Thyroid gland (tissue), 4 donors: Measurements from ENCODE around the gene TFR2. TPM values are rescaled to one million over a fixed set of nuclear protein-coding genes. Genes with fewer than 3 reads are reported as not detected.

ENCODE experiments used
- DNase-seq, 2 donors: peaks; one replicate each; pipeline ENCODE4 v3.0.0-alpha.2; 2019
- H3K27ac ChIP-seq, 3 donors: fragments of 200-600 bp; sonication (generic); 1 replicate in 2 of 3; 2 replicates in 1 of 3; pipeline ENCODE4 v1.5.1; 2016 to 2019; ENCODE audit warnings: mild to moderate bottlenecking in 1 of 3, moderate library complexity in 1 of 3
- H3K27me3 ChIP-seq: fragments of 200-600 bp; sonication (generic); one replicate; pipeline ENCODE4 v1.5.1; 2019
- H3K36me3 ChIP-seq, 2 donors: fragments of 200-600 bp; sonication (generic); one replicate each; pipeline ENCODE4 v1.5.1; 2016 to 2019
- H3K4me1 ChIP-seq, 2 donors: fragments of 200-600 bp; sonication (generic); one replicate each; pipeline ENCODE4 v1.5.1; 2017 to 2019
- H3K4me3 ChIP-seq, 3 donors: fragments of 200-600 bp; sonication (generic); replicated peaks in 1 of 3; 1 replicate in 2 of 3; 2 replicates in 1 of 3; pipeline ENCODE4 v1.5.1; 2016; ENCODE audit warnings: mild to moderate bottlenecking in 1 of 3
- H3K9me3 ChIP-seq: fragments of 200-600 bp; sonication (generic); one replicate; pipeline ENCODE4 v1.5.1; 2017
- CTCF ChIP-seq, 6 experiments: fragments of 200-600 bp in 3 of 6; fragments of 450-650 bp in 3 of 6; sonication (generic) in 3 of 6; IDR thresholded peaks; one replicate each; pipeline ENCODE4 v1.5.1; 2016 to 2019; ENCODE audit warnings: antibody characterized with exemption in 6 of 6, mild to moderate bottlenecking in 2 of 6, inconsistent platforms in 1 of 6, moderate library complexity in 1 of 6
- POLR2A ChIP-seq, 2 donors: fragments of 450-650 bp; IDR thresholded peaks; one replicate each; pipeline ENCODE4 v1.6.1; 2017; ENCODE audit warnings: antibody characterized with exemption in 2 of 2, mild to moderate bottlenecking in 2 of 2, moderate library complexity in 1 of 2
- WGBS, 2 donors: methylation state at CpG; one replicate each; pipeline ENCODE4 v1.1.5; 2017; 5-methylcytosine and 5-hydroxymethylcytosine counted together
- intact Hi-C: fragments of 100-400 bp; cut with DNase I; formaldehyde crosslinking; loops from one replicate; pipeline ENCODE4 v1.15.1; 2023
- total RNA-seq, 4 donors: library from RNA; depleted of rRNA; stranded (reverse); fragments of >200 nt; gene quantifications; one replicate each; pipeline ENCODE4 v1.2.3, GENCODE V29; 2016

The TFR2 gene
- total RNA-seq, 4 donors from 2014 or later: 0.22 to 0.27 TPM; not detected in 2

- H3K27ac ChIP-seq: no peak overlapping the region
- peaks cover 10 to 13% of the 10 kb centered on the region in 2 donors for H3K4me1 ChIP-seq
- no peaks in the 10 kb centered on the region for H3K27me3 ChIP-seq
- intact Hi-C loops: no loop called here
- no peak overlapping the region for H3K4me3 ChIP-seq
- 95 to 96% methylated on average over 44 of the region's 44 CpGs for WGBS, 2 donors
- no peak for DNase-seq
- TF ChIP-seq CTCF (IDR thresholded peaks at IDR 0.05) (no peak), POLR2A (IDR thresholded peaks at IDR 0.05) (no peak)
- H3K36me3 ChIP-seq: peaks cover 47% of the 10 kb centered on the region in 2 donors
- H3K9me3 ChIP-seq: no peaks in the 10 kb centered on the region
Observed at GRCh38 chr7:100574362-100575205, 66.8 kb downstream of the TFR2 start.

- WGBS, 2 donors: 92% methylated on average over 36 to 52 of the region's 70 CpGs
- Histone ChIP-seq H3K36me3 (peaks cover 41 to 43% of the 10 kb centered on the region in 2 donors), H3K27me3 (no peaks in the 10 kb centered on the region), H3K4me1 (peaks cover 12 to 18% of the 10 kb centered on the region in 2 donors), H3K9me3 (no peaks in the 10 kb centered on the region), H3K27ac (no peak within 1 kb of the TSS), H3K4me3 (no peak within 1 kb of the TSS)
- TF ChIP-seq POLR2A (IDR thresholded peaks at IDR 0.05): no peak
- no peak for TF ChIP-seq CTCF (IDR thresholded peaks at IDR 0.05)
- no peak for DNase-seq
- intact Hi-C loops: no loop called here
Observed at GRCh38 chr7:100573691-100574361, 67.5 kb downstream of the TFR2 start, which contains the start of gene SAP25. Gene SAP25, minus strand, starts transcription at chr7:100573900. Its CDS starts 158 bp downstream, at chr7:100573742.

- Histone ChIP-seq H3K27me3 (no peaks in the 10 kb centered on the region), H3K4me1 (peaks cover 12 to 18% of the 10 kb centered on the region in 2 donors), H3K9me3 (no peaks in the 10 kb centered on the region), H3K27ac (no peak overlapping the region), H3K4me3 (no peak overlapping the region), H3K36me3 (peaks cover 34 to 36% of the 10 kb centered on the region in 2 donors)
- TF ChIP-seq POLR2A (IDR thresholded peaks at IDR 0.05): no peak
- no peak for TF ChIP-seq CTCF (IDR thresholded peaks at IDR 0.05)
- no peak for DNase-seq
- intact Hi-C loops: no loop called here
- WGBS, 2 donors: 84 to 94% methylated on average over 8 to 27 of the region's 30 CpGs
Observed at GRCh38 chr7:100572949-100573675, 68.2 kb downstream of the TFR2 start.

- Histone ChIP-seq H3K27ac (no peak overlapping the region), H3K27me3 (no peaks in the 10 kb centered on the region), H3K9me3 (no peaks in the 10 kb centered on the region), H3K36me3 (peaks cover 27 to 29% of the 10 kb centered on the region in 2 donors), H3K4me1 (peaks cover 12 to 18% of the 10 kb centered on the region in 2 donors), H3K4me3 (no peak overlapping the region)
- peak; percentile 37 to 38 for DNase-seq
- 66 to 81% methylated on average over 17 to 18 of the region's 20 CpGs for WGBS, 2 donors
- intact Hi-C loops: no loop called here
- TF ChIP-seq POLR2A (IDR thresholded peaks at IDR 0.05) (no peak), CTCF (IDR thresholded peaks at IDR 0.05) (no peak)
Observed at GRCh38 chr7:100572281-100572948, 68.9 kb downstream of the TFR2 start.
